Panc1 (cell line): ENCODE measurements around the gene IL36RN. TPM values are rescaled to one million over a fixed set of nuclear protein-coding genes. Genes with fewer than 3 reads are reported as not detected.

ENCODE experiments used
- ATAC-seq: fragments of 200-7000 bp; cut with Tn5 transposase; 2 replicates; pipeline ENCODE4 v1.9.1; 2020; ENCODE audit warnings: mild to moderate bottlenecking, moderate library complexity
- BruUV-seq: library from RNA; stranded (reverse); fragments of 400-500 nt; replicated peaks from 2 replicates; lab custom pipeline; 2021; lab: Mats Ljungman, UMichigan
- CTCF ChIA-PET: fragments of 300-600 bp; sonication (Branson Sonifier 250); formaldehyde crosslinking; loops from one replicate; lab custom pipeline; 2022; ENCODE audit warnings: antibody characterized with exemption; lab: Charles Lee
- POLR2A ChIA-PET: fragments of 300-600 bp; sonication (Branson Sonifier 250); formaldehyde crosslinking; loops from one replicate; lab custom pipeline; 2022; ENCODE audit warnings: antibody characterized with exemption; lab: Charles Lee
- DNase-seq: peaks from one replicate; pipeline ENCODE4 v3.0.0-alpha.2; 2010; ENCODE audit warnings: low read depth, low spot score
- H3K27ac ChIP-seq: 2 replicates; pipeline ENCODE4 v1.5.1; 2011; ENCODE audit warnings: mild to moderate bottlenecking, low read length, inconsistent platforms
- H3K27me3 ChIP-seq: fragments of 200-500 bp; sonication (Bioruptor generic); 2 replicates; pipeline ENCODE4 v1.6.0; 2014; ENCODE audit warnings: low read length, inconsistent platforms; ENCODE audit not compliant: control insufficient read depth, insufficient read depth
- H3K36me3 ChIP-seq: fragments of 200-500 bp; sonication (Bioruptor generic); 2 replicates; pipeline ENCODE4 v1.5.1; 2014; ENCODE audit warnings: inconsistent platforms, mild to moderate bottlenecking, low read length, moderate library complexity; ENCODE audit not compliant: control insufficient read depth, insufficient read depth
- H3K4me1 ChIP-seq: 2 replicates; pipeline ENCODE4 v1.5.1; 2011; ENCODE audit warnings: inconsistent platforms, mild to moderate bottlenecking, low read length, moderate library complexity; ENCODE audit not compliant: control insufficient read depth, insufficient read depth
- H3K4me3 ChIP-seq, 2 experiments: 2 replicates each; pipeline ENCODE4 v1.5.1; 2011 to 2012; ENCODE audit warnings: low read depth in 2 of 2, low read length in 2 of 2, mild to moderate bottlenecking in 2 of 2, inconsistent platforms in 1 of 2, moderate library complexity in 1 of 2
- H3K9me3 ChIP-seq: fragments of 200-500 bp; sonication (Bioruptor generic); 2 replicates; pipeline ENCODE4 v1.5.1; 2014; ENCODE audit warnings: low read depth, mild to moderate bottlenecking, inconsistent platforms, low read length, moderate library complexity; ENCODE audit not compliant: control insufficient read depth, insufficient read depth
- POLR2AphosphoS5 ChIP-seq: IDR thresholded peaks from 2 replicates; pipeline ENCODE4 v1.6.1; 2012; ENCODE audit warnings: mild to moderate bottlenecking, low read depth, low read length, moderate library complexity
- SIN3A ChIP-seq: IDR thresholded peaks from 2 replicates; pipeline ENCODE4 v1.6.1; 2012; ENCODE audit warnings: low read depth, mild to moderate bottlenecking, low read length, moderate library complexity, borderline replicate concordance; ENCODE audit not compliant: insufficient read depth
- TCF7L2 ChIP-seq: IDR thresholded peaks from 2 replicates; pipeline ENCODE4 v1.6.1; 2011; ENCODE audit warnings: mild to moderate bottlenecking, low read depth, low read length, inconsistent platforms
- in situ Hi-C: cut with HindIII; loops from 2 replicates; pipeline ENCODE4 v1.10.0; 2016; ENCODE audit warnings: low sequenced_read_pairs, low pct_unique_long_range_greater_than_20kb
- intact Hi-C: fragments of 100-400 bp; cut with micrococcal nuclease; formaldehyde crosslinking; loops from one replicate; pipeline ENCODE4 v1.10.0; 2022; ENCODE audit not compliant: unreplicated experiment
- total RNA-seq: library from RNA; stranded (reverse); gene quantifications from one replicate; pipeline ENCODE4 v1.2.1, GENCODE V29; 2021; ENCODE audit not compliant: unreplicated experiment
- TF ChIP-seq, protein P1 (sequence below): fragments of 450-650 bp; IDR thresholded peaks from 2 replicates; pipeline ENCODE4 v1.5.1; 2017; ENCODE audit warnings: mild to moderate bottlenecking
- TF ChIP-seq, protein P2 (sequence below), 2 experiments: IDR thresholded peaks; 2 replicates each; pipeline ENCODE4 v1.6.1; 2011 to 2012; ENCODE audit warnings: low read depth in 2 of 2, control low read depth in 1 of 2, low read length in 1 of 2, mild to moderate bottlenecking in 1 of 2, moderate library complexity in 1 of 2; ENCODE audit not compliant: insufficient read depth in 1 of 2

IL36RN gene
- total RNA-seq, 1 experiment from 2014 or later: not detected

DNA sequence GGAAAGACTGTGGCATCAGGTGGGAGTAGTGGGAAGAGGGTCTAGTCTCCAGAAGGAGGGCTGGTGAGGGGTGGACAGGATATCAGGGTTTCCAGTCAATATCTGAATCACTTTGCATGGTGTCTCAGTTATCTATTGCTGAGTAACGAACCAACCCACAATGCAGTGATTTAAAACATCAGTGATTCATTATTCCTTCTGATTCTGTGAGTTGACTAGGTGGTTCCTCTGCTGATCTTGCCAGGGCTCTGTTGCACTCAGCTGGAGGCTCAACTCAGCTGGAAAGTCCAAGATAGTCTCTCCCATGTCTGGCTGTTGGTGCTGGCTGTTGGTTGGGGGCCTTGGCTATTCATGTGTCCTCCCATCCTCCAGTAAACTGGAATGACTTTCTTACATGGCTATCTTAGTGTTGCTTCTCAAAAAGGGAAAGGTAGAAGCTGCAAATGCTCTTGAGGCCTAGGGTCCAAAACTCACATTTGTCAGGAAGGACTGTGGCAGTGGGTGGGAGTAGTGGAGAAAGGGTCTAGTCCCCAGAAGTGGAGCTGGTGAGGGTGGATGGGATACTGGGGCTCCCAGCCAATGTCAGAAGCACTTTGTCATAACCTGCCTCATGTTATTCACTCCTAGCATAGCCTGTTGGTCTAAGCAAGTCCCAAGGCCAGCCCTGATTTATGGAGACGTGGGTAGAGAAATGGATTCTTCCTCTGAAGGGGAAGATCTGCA, 22.7 kb downstream of the IL36RN start:
- intact Hi-C loops (loop anchor here (5.0 kb wide), 1 partner anchor 121 kb away; no protein-coding TSS in a partner anchor), in situ Hi-C loops (no loop called here)
- H3K4me1 ChIP-seq: no peaks in the 10 kb centered on the region
- POLR2A ChIA-PET: no interaction called here
- DNase-seq (no peak), ATAC-seq (no peak)
- peaks cover 5% of the 10 kb centered on the region; the same call in 1 of the 2 replicates for H3K27me3 ChIP-seq
- no peak overlapping the region for H3K4me3 ChIP-seq
- no TSS peak for BruUV-seq
- H3K9me3 ChIP-seq: no peaks in the 10 kb centered on the region
- no peak overlapping the region for H3K27ac ChIP-seq
- no peaks in the 10 kb centered on the region for H3K36me3 ChIP-seq
- CTCF ChIA-PET: no interaction called here
- TF ChIP-seq POLR2AphosphoS5: no peak
- no peak for TF ChIP-seq SIN3A
- TF ChIP-seq, protein P1, sequence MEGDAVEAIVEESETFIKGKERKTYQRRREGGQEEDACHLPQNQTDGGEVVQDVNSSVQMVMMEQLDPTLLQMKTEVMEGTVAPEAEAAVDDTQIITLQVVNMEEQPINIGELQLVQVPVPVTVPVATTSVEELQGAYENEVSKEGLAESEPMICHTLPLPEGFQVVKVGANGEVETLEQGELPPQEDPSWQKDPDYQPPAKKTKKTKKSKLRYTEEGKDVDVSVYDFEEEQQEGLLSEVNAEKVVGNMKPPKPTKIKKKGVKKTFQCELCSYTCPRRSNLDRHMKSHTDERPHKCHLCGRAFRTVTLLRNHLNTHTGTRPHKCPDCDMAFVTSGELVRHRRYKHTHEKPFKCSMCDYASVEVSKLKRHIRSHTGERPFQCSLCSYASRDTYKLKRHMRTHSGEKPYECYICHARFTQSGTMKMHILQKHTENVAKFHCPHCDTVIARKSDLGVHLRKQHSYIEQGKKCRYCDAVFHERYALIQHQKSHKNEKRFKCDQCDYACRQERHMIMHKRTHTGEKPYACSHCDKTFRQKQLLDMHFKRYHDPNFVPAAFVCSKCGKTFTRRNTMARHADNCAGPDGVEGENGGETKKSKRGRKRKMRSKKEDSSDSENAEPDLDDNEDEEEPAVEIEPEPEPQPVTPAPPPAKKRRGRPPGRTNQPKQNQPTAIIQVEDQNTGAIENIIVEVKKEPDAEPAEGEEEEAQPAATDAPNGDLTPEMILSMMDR: no peak
- TF ChIP-seq, protein P2, sequence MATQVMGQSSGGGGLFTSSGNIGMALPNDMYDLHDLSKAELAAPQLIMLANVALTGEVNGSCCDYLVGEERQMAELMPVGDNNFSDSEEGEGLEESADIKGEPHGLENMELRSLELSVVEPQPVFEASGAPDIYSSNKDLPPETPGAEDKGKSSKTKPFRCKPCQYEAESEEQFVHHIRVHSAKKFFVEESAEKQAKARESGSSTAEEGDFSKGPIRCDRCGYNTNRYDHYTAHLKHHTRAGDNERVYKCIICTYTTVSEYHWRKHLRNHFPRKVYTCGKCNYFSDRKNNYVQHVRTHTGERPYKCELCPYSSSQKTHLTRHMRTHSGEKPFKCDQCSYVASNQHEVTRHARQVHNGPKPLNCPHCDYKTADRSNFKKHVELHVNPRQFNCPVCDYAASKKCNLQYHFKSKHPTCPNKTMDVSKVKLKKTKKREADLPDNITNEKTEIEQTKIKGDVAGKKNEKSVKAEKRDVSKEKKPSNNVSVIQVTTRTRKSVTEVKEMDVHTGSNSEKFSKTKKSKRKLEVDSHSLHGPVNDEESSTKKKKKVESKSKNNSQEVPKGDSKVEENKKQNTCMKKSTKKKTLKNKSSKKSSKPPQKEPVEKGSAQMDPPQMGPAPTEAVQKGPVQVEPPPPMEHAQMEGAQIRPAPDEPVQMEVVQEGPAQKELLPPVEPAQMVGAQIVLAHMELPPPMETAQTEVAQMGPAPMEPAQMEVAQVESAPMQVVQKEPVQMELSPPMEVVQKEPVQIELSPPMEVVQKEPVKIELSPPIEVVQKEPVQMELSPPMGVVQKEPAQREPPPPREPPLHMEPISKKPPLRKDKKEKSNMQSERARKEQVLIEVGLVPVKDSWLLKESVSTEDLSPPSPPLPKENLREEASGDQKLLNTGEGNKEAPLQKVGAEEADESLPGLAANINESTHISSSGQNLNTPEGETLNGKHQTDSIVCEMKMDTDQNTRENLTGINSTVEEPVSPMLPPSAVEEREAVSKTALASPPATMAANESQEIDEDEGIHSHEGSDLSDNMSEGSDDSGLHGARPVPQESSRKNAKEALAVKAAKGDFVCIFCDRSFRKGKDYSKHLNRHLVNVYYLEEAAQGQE (IDR thresholded peaks at IDR 0.05; ENCODE audit: insufficient read depth in 1 of 2, low read depth in 2 of 2, low read length in 1 of 2): no peak
- TF ChIP-seq TCF7L2: no peak

DNA sequence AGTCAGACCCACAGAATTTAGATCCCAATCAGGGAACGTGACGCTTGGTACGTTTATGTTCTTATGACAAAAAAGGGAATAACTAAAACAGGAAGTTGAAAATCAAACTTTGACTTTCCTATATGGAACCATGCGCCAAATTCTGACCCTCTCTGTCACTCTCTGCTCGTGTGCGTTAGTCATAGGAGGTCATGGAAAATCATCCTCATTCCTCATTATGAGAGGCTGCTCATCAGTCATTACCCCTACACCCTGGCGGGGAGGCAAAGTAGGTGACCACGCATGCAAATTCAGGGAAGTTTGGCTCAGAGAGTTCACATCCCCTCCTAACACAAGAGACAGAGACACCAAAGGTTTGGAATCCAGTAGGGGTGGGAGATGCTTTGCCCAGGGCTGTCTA, 24.3 kb downstream of the IL36RN start:
- TF ChIP-seq TCF7L2 (no peak), SIN3A (no peak), POLR2AphosphoS5 (no peak)
- TF ChIP-seq, protein P2 (IDR thresholded peaks at IDR 0.05; ENCODE audit: insufficient read depth in 1 of 2, low read depth in 2 of 2, low read length in 1 of 2): no peak
- TF ChIP-seq, protein P1: no peak
- no peaks in the 10 kb centered on the region for H3K9me3 ChIP-seq
- ChIA-PET CTCF (interaction anchor here (0.5 kb wide), 1 partner anchor 50 kb away, joined by 3 read pairs; no protein-coding TSS in a partner anchor), POLR2A (no interaction called here)
- intact Hi-C loops: loop anchor here (5.0 kb wide), 1 partner anchor 119 kb away; no protein-coding TSS in a partner anchor
- peaks cover 10% of the 10 kb centered on the region for H3K27me3 ChIP-seq
- DNase-seq (no peak), ATAC-seq (no peak)
- H3K4me1 ChIP-seq: no peaks in the 10 kb centered on the region
- in situ Hi-C loops: no loop called here
- BruUV-seq: no TSS peak
- H3K36me3 ChIP-seq: no peaks in the 10 kb centered on the region
- H3K27ac ChIP-seq: no peak overlapping the region
- no peak overlapping the region for H3K4me3 ChIP-seq
